Measurements from ENCODE around the gene CCL15.
"Not testable (repeated sequence)": the region's sequence is repeated elsewhere in the genome, so short reads cannot be mapped to it uniquely, and the experiment has no call there.

The CCL15 gene, protein sequence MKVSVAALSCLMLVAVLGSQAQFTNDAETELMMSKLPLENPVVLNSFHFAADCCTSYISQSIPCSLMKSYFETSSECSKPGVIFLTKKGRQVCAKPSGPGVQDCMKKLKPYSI

DNA sequence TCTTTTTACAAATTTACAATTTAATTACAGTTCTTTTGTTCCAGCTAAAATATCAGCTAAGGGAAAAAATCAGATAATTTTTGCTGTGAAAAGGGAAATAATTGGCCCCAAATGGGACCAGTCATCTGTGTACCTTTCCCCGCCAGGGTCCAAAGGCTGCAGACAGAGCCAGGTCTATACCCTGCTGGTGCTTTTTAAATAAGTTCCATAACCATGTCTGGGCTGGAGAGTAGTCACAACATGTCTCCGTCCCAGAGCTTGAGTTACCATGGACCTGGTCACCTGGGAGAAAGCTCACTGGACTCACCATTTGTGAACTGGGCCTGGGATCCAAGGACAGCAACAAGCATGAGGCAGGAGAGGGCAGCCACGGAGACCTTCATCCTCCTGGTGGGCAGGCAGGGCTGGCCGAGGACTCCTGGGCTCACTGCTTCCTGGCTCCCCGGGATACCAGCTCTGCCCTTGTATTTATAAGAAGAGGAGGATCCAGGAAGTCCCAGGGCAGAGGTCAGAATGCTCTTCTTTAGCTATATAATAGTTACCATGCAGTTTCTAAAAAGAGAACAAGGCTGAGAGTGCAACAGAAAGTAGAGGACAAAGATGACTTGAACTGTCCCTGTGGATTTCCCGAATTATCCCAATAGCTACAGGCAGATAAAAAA lies at the start of gene CCL15:
Gene CCL15 (minus strand): TSS at position 444 of the 662 bp plus-strand sequence. CDS start 61 bp downstream, at position 383.
- no peak for DNase-seq (ENCODE audit: low read depth in 2 of 2)

DNA sequence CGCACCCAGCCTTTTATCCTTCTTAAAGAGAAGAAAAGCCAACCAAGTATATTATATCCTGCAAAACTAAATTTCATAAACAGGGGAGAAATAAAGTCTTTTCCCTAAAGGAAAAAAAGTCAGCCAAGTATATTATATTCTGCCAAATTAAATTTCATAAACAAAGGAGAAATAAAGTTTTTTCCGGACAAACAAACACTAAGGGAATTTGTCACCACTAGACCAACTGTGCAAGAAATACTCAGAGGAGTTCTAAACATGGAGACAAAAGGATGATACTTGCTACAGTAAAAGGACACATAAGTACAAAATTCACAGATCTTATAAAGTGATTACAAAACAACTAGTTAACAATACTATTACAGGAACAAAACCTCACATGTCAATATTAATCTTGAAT lies 48.3 kb upstream of the CCL15 start:
- DNase-seq (ENCODE audit: low read depth in 2 of 2): no peak

DNA sequence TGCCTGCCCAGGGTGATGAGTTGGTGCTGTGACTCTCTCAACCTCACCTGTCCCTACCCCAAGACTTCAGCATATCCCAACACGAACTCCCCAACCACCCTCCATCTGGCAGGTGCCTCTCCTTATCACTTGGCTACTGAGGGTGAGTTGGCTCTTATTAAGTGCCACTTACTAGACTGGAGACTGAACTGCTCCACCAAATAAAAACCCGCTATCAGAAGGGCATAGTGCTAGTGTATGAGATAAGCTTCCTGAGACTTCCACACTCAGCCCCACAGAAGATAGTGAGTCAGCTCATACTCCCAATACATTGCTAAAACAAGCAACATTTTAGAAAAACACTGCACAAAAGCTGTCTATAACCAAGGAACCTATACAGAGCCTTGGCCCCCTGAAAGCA lies 46.7 kb upstream of the CCL15 start:
- no peak for DNase-seq (ENCODE audit: low read depth in 2 of 2)

DNA sequence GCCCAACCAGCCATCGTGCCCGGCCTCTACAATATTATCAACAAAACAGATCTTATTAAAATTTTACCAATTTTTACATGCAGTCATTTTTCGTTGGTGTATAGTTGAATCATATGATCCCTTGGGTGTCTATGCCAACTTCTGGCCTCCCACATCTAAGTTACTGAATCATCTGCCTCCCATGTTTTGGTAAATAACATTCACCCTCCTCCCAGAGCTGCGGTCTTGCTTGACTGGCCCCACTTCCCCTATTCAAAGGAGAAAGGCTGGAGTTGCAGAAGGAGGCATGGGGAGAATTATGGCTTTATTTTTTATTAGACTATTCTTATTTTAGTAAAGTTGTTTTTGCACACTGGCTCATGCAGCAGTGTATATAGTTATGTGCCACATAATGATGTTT lies 34.9 kb upstream of the CCL15 start:
- no peak for DNase-seq (ENCODE audit: low read depth in 2 of 2)

DNA sequence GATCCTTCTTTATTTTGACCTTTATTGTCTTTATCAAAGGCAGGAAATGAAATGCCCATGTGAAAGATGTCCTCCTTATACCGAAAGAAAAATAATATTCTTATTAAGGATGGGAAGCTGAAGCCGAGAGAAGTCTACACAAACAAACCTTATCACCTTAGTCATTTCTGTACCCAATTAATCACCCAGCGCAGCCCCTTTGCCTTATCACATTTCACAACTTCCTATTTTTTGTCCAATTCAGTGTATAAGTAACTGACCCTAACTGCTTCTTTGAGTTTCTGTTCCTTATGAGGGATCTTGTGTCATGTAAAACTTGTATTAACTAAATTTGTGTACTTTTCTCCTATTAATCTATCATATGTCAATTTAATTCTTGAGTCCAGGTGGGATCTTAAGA lies 32.8 kb upstream of the CCL15 start:
- DNase-seq (ENCODE audit: low read depth in 2 of 2): no peak

DNA sequence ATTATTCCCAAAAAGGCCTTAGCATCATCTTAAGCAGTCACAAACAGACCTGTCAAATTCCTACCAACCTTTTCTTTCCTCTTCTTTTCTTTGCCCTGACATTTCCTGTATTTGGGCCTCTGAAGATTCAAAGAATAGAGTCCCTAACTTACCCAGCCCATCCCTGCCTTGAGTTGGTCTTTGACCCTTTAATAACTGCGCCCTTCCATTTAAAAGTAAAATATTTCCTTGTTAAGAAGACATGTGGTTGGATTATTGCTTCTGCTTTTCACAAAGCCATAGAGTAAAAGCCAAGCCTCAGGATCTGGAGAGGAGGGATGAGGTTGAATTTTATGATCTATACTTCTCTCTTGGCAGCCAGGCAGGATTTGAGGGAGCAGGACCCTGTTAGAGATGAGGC lies 29.6 kb upstream of the CCL15 start:
- DNase-seq (ENCODE audit: low read depth in 2 of 2): no peak

DNA sequence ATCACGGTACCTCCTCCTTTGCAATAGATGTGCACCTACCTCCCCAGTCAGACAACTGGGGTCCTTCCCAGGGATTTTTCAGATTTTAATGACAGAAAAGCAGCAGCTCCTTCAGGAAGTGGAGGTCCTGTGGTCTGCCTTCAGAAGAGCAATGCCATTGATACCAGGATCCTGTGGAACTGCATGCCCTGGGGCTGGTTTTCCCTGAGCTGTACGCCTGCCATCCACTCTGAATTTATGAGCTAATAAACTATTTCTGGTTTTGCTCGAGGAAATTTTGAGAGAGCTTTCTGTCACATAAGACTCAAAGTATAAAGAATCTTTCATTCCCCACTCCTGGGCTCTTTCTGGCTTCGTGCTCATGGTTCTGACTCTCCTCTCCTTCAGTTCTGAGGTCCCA lies 26.4 kb upstream of the CCL15 start:
- no peak for DNase-seq (ENCODE audit: low read depth in 2 of 2)

DNA sequence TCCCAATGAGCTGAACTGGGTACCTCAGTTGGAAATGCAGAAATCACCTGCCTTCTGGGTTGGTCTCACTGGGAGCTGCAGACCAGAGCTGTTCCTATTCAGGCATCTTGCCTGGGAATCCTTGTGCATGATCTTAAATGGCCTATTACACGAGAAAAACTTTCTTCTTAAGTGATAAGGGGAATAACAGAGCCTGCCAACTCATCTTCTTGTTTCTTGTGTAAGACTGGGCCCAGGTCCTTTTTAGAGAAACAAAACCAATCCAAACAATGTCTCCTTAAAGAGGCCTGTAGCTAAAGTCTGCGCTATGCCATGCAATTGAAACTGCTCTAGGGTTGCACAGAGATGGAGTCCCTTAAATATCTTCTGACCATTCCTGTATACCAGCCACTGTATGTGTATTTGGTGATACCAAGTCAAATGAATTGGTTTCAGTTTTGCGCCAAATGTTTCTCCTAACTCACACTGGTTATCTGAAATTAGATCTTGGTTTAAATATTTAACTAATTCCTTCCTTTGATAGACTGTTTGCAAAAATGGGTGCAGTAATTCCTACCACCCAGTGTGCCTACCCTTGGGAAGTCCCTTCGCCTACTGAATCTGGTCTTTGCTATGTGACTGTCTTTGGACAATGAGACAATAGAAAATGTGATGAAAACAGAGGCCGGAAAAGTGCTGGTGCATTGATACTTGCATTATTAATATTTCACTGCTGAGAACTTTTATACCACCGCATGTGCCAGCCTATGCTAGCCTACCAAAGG lies 22.9 kb upstream of the CCL15 start:
- no peak for DNase-seq (ENCODE audit: low read depth in 2 of 2)

DNA sequence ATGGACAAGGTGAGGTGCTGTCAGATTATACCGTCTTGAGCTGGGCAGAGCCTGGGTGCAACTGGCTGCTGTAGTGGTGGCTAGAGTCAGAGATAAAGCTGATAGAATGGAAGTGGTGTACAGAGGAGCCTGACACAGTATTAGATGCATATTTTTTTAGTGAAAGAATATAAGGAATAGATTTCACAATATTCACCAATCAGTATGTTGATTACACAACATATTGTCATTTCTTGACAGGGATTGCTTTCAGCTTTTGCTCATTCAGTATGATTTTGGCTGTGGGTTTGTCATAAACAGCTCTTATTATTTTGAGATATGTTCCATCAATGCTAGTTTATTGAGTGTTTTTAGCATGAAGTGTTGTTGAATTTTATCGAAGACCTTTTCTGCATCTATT lies 18.1 kb upstream of the CCL15 start:
- no peak for DNase-seq (ENCODE audit: low read depth in 2 of 2)

DNA sequence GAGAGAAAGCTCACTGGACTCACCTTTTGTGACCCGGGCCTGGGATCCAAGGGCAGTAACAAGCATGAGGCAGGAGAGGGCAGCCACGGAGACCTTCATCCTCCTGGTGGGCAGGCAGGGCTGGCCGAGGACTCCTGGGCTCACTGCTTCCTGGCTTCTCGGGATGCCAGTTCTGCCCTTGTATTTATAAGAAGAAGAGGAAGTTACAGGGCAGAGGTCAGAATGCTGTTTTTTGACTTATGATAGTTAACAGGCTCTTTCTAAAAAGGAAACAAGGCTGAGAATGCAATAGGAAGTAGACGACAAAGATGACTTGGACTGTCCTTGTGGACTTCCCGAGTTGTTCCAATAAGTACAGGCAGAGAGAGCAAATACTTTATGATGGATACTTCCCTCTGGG lies 16.4 kb upstream of the CCL15 start, which contains the start of gene CCL23:
Gene CCL23 (minus strand): TSS at position 174 of the 400 bp plus-strand sequence. CDS start 75 bp downstream, at position 99.
- DNase-seq (ENCODE audit: low read depth in 2 of 2): no peak

DNA sequence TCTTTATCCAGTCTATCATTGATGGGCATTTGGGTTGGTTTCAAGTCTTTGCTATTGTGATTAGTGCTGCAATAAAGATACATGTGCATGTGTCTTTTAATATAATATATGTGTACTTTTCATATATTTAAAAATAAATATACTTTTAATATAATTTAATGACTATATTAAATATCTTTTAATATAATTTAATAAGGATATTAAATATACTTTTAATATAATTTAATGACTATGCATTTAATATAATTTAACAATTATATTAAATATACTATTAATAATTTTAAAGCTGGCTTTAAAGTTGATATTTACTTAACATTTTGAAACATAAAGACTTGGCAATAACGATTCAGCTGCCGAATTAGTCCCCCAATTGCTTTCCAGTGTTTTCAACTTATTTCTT lies 15.2 kb upstream of the CCL15 start:
- DNase-seq (ENCODE audit: low read depth in 2 of 2): no peak

DNA sequence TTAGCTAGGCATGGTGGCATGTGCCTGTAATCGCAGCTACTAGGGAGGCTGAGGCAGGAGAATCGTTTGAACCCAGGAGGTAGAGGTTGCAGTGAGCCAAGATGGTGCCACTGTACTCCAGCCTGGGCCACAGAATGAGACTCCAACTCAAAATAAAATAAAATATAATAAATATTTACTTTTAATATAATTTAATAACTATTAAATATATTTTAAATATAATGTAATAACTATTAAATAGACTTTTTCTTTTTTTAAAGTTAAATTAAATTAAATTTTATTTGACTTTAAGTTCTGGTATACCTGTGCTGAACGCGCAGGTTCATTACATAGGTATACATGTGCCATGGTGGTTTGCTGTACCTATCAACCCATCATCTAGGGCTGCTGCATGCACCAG lies 14.5 kb upstream of the CCL15 start:
- not testable (repeated sequence) for DNase-seq (ENCODE audit: low read depth in 2 of 2)

DNA sequence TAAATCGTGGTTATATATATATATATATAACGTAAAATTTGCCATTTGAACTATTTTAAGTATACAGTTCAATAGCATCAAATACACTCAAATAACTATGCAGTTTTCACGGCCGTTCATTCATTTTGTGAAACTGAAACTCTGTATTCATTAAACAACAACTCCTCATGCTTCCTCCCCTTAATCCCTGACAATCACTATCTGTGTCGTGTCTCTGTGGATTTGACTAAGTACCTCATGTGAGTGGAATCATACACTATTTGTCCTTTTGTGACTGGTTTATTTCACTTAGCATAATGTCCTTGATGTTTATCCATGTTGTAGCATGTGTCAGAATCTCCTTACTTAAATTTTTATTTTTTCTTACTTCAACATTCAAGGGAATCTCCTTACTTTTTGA lies 13.6 kb upstream of the CCL15 start:
- DNase-seq (ENCODE audit: low read depth in 2 of 2): no peak

DNA sequence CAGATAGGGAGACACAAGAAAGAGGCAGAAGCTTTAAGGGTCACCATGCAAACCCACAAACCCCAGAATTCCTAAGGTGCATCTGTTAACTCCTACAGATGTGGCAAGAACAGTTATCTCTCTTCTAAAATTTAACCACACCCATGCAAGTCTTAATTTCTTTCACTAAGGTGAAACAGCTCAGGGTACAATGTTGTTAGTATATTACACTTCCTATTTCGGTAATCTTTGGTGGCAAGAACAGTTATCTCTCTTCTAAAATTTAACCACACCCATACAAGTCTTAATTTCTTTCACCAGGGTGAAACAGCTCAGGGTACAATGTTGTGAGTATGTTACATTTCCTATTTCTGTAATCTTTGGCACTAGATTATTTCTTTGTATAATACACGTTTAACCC lies 9.8 kb upstream of the CCL15 start:
- DNase-seq (ENCODE audit: low read depth in 2 of 2): no peak

DNA sequence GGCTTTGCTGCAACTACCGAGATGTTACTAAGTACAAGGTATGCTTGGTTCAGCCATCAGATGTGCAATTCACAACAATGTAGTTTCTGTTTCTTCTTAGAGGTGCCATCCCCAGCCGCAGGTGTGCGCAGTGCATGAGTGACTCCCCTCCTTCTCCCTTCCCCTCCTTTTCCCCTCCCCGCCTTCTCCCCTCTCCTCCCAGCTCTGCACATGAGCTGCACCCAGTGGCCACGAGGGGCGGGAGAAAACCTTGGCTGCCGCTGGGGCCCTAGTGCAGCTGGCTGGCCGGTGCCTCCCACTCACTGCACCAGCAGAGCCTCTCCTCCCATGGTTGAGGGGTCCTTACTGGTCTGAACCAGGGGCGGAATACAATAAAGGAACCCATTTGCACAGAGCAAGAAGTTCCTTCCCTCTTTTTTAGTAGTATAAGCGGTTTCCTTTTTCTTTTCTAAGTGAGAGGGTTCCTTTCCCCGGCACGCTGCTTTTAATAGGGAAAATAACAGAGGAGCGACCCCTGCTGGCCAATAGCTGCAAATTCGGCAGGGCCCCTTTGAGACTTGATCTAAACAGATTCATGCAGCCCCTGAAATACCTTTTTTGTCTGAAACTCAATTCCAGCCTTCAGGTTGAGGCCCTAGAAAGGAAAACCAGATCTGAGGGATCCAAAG lies 7.8 kb upstream of the CCL15 start:
- DNase-seq (ENCODE audit: low read depth in 2 of 2): no peak

DNA sequence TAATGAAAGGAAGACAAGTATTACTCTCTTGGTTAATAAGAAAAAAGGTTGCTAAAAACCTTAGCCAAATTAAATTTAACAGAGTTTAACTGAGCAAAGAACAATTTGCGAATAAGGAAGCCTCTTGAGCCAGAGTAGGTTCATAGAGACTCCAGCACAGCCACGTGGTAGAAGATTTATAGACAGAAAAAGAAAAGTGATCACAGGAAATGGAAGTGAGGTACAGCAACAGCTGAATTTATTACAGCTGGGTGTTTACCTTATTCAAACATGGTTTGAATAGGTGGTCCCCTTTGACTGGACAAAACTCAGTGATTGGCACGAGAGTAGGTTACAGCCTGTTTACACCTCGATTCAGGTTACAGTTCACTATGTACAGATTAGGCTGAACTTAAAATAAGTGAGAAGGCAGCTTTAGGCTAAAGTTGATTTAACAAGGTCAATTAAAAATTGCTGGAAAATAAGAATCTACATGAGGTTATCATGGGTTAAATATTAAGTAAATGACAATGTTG lies 3.3 kb upstream of the CCL15 start:
- no peak for DNase-seq (ENCODE audit: low read depth in 2 of 2)

DNA sequence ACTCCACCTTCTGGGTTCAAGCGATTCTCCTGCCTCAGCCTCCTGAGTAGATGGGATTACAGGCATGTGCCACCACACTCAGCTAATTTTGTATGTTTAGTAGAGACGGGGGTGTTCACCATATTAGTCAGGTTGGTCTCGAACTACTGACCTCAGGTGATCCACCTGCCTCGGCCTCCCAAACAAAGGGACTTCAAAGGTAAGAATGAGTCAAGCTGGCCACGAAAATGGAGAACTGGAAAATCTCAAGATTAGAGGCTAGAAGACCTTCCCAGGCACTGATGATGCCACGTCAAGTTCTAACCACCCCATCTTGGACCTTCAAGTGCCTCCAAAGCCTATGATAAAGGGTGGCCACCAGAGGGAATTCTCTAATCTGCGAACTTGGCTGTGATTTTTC lies 1.3 kb upstream of the CCL15 start:
- no peak for DNase-seq (ENCODE audit: low read depth in 2 of 2)

DNA sequence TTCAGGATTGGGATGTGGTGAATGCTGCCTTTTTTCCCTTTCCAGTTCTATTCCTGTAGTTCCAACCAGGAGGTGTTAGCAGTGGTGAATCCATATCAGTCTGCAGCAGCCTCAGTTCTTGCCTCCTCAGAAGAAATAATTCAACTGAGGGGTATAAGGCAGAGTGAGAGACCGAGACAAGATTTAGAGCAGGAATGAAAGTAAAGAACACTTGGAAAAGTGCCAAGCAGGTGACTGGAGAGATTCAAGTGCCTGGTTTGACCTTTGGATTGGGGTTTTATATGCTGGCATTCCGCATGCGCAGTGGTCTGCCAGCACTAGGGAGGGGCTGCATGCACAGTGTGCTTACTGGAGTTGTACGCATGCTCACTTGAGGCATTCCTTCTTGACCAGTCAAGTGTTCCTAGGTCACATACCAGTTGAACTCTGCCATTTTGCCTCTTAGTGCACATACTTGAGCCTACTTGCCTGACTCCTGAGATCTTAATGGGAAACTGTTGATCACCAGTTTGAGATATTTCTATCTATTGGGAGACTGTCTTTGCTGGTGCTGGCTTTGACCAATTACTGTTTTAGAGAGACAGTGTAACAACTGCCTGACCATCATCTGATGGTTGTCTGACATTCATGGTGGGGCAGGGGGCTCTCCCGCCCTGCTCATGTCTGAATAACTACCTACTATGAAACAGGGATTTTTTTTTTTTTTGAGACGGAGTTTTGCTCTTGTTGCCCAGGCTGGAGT lies 680 bp upstream of the CCL15 start:
- no peak for DNase-seq (ENCODE audit: low read depth in 2 of 2)

DNA sequence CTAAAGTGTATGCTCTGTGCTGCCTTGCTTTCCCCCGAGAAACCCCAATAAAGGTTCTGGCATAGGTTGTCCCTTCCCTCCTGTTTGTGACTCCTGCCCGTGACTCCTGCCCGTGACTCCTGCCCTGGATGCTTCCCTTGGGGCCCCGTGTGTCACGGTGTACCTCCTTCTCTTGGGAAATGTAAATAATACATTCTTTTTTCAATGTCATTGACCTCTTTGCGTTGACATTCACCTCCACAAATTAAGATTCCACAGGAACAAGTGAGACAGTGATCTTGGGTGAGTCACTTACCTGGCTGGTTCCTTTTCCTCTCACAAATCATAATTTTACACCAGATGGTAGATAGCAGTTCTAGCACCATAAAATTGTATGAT lies 632 bp downstream of the CCL15 start:
- DNase-seq (ENCODE audit: low read depth in 2 of 2): no peak

DNA sequence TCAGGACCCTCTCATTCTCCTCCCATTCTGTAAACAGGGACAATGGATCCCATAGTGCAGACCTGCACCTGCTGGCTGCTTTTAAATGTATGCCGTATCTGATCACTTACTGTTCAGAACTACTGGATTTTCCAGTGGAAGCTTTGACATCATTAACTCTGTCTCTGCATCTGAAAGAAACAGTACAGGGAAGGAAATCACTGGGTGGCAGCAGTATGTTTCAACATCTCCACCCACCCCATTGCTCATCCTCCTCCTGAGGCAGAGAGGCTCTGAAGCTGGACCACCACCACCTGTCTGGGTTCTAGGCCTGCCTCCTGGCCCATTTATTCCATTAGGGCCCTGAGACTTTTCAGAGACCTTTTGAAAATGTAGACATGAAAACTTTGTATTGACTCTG lies 2.6 kb downstream of the CCL15 start:
- DNase-seq (ENCODE audit: low read depth in 2 of 2): no peak

DNA sequence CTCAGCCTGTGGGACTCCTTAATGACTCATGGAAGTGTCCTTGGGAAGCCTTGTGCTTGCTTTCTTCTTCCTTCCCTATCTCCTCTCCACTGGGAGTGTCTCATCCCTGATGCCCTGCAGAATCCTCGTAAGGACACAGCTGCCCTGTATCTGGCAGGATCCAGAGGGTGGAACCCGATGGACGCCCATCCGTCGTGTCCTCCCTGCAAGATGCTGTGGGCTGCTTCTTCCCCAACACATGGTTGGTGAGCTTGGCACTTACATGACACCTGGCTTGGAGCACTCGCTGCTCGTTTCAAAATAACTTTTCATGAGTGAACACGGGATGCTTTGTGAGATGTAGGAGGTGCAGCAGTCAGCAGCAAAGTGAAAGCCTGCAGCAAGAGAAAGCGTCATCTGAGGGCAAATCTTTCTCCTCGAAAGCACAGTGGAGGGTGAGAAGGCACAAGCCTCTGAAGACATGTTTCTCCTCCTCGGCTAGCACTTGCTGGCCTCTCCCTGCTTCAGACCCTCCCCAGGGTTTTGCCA lies 3.3 kb downstream of the CCL15 start:
- no peak for DNase-seq (ENCODE audit: low read depth in 2 of 2)

DNA sequence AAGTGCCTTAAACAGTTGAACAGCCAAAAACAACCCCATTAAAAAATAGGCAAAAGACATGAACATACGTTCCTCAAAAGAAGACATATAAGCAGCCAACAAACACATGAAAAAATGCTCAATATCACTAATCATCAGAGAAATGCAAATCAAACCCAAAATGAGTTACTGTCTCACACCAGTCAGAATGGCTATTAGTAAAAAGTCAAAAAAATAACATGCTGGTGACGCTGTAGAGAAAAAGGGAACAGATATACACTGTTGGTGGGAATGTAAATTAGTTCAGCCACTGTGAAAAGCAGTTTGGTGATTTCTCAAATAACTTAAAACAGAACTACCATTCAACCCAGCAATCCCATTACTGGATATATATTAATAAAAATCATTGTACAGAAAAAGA lies 6.0 kb downstream of the CCL15 start:
- DNase-seq (ENCODE audit: low read depth in 2 of 2): not testable (repeated sequence)
